Activated T-helper 2 cell treated with anti-CD3 and anti-CD28 coated beads, Interferon-gamma antibody, Interleukin-2, Interleukin-4, amounts not matched to agents 10 μg/mL and 5 μg/mL and 100 μg/mL, durations not matched to agents 14 hours and 24 hours and 36 hours (primary cell): ENCODE data around the gene LIMA1. TPM values are rescaled to one million over a fixed set of nuclear protein-coding genes. Genes with fewer than 3 reads are reported as not detected.
"Not testable (repeated sequence)": the region's sequence is repeated elsewhere in the genome, so short reads cannot be mapped to it uniquely, and the experiment has no call there.

Experiments used
- DNase-seq: peaks from one replicate; pipeline ENCODE4 v3.0.0; 2021; ENCODE audit warnings: low spot score
- H3K27ac Mint-ChIP-seq: one replicate; pipeline ENCODE4 v1.8.0; 2021; ENCODE audit warnings: mixed read lengths
- H3K27me3 Mint-ChIP-seq: one replicate; pipeline ENCODE4 v1.8.0; 2021; ENCODE audit warnings: low read depth, mixed read lengths
- H3K36me3 Mint-ChIP-seq: one replicate; pipeline ENCODE4 v1.8.0; 2021; ENCODE audit warnings: low read depth, mixed read lengths
- H3K4me1 Mint-ChIP-seq: one replicate; pipeline ENCODE4 v1.8.0; 2021; ENCODE audit warnings: low read depth, mixed read lengths
- H3K4me3 Mint-ChIP-seq: one replicate; pipeline ENCODE4 v1.8.0; 2021; ENCODE audit warnings: low read depth, mild to moderate bottlenecking, moderate library complexity, mixed read lengths
- H3K9me3 Mint-ChIP-seq: one replicate; pipeline ENCODE4 v1.8.0; 2021; ENCODE audit warnings: mixed read lengths
- intact Hi-C: fragments of 100-400 bp; cut with micrococcal nuclease; formaldehyde crosslinking; loops from one replicate; pipeline ENCODE4 v1.15.1; 2023
- total RNA-seq: library from RNA; stranded (reverse); gene quantifications from 2 replicates; pipeline ENCODE4 v1.2.3, GENCODE V29; 2022

LIMA1 gene
- total RNA-seq, 1 donor from 2014 or later: 333 TPM

DNA sequence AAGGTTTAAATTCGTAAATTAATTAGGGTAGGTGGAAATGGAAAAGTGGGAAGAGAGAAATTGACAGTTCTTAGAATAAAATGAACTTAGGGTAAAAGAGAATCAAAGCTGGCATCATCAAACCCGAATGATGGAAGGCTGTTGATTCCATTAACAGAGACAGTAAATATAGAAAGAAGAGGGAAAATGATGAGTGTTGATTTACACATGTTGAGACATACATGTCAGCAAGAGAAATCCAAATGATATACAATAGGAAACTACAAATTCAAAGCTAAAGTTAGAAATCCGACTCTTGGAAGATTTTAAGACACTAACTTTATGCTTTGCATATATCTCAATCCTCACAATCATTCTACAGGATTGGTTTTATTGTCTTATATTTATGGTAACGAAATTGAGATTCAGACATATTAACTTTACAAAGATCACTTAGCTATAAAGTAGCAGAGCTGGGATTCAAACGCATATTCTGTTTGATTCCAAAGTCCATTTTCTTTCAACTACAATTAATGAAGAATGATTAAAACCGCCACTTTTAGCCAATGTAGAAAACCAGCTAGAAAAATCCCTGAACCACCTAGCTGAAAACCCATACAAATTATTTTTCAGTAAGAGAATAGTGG is 30.2 kb downstream of the LIMA1 start:
- Mint-ChIP-seq H3K27ac (peak overlapping the region; percentile 80), H3K36me3 (peaks cover 85% of the 10 kb centered on the region), H3K4me1 (peaks cover 64% of the 10 kb centered on the region), H3K9me3 (no peaks in the 10 kb centered on the region), H3K4me3 (peak overlapping the region; percentile 62), H3K27me3 (no peaks in the 10 kb centered on the region)
- DNase-seq: no peak
- intact Hi-C loops: no loop called here

GRCh38 chr12:50251619-50252252 is 31.6 kb downstream of the LIMA1 start:
- H3K4me3 Mint-ChIP-seq: peak overlapping the region; percentile 57
- H3K36me3 Mint-ChIP-seq: peaks cover 83% of the 10 kb centered on the region
- intact Hi-C loops: no loop called here
- no peak for DNase-seq
- peak overlapping the region; percentile 76 for H3K27ac Mint-ChIP-seq
- no peaks in the 10 kb centered on the region for H3K9me3 Mint-ChIP-seq
- H3K27me3 Mint-ChIP-seq: no peaks in the 10 kb centered on the region
- H3K4me1 Mint-ChIP-seq: peaks cover 57% of the 10 kb centered on the region

GRCh38 chr12:50249464-50250182 is 33.7 kb downstream of the LIMA1 start:
- Mint-ChIP-seq H3K4me3 (peak overlapping the region; percentile 96), H3K4me1 (peaks cover 67% of the 10 kb centered on the region), H3K36me3 (peaks cover 82% of the 10 kb centered on the region), H3K27ac (peak overlapping the region; percentile 77), H3K9me3 (no peaks in the 10 kb centered on the region), H3K27me3 (no peaks in the 10 kb centered on the region)
- no peak for DNase-seq
- intact Hi-C loops: loop anchor here (10.0 kb wide), 1 partner anchor 285 kb away; no protein-coding TSS in a partner anchor

- H3K27ac Mint-ChIP-seq: peak overlapping the region; percentile 89
- intact Hi-C loops: loop anchor here (10.0 kb wide), 1 partner anchor 286 kb away; no protein-coding TSS in a partner anchor
- peaks cover 63% of the 10 kb centered on the region for H3K4me1 Mint-ChIP-seq
- peak overlapping the region; percentile 96 for H3K4me3 Mint-ChIP-seq
- peaks cover 78% of the 10 kb centered on the region for H3K36me3 Mint-ChIP-seq
- H3K9me3 Mint-ChIP-seq: no peaks in the 10 kb centered on the region
- no peak for DNase-seq
- no peaks in the 10 kb centered on the region for H3K27me3 Mint-ChIP-seq
Measured at GRCh38 chr12:50248883-50249282, 34.4 kb downstream of the LIMA1 start.

- intact Hi-C loops: loop anchor here (10.0 kb wide), 1 partner anchor 286 kb away; no protein-coding TSS in a partner anchor
- Mint-ChIP-seq H3K9me3 (no peaks in the 10 kb centered on the region), H3K4me1 (peaks cover 62% of the 10 kb centered on the region), H3K27ac (peak overlapping the region; percentile 89), H3K27me3 (no peaks in the 10 kb centered on the region), H3K36me3 (peaks cover 74% of the 10 kb centered on the region), H3K4me3 (peak overlapping the region; percentile 96)
- DNase-seq: no peak
Measured at GRCh38 chr12:50248411-50248810, 34.9 kb downstream of the LIMA1 start.

- H3K27me3 Mint-ChIP-seq, DNase-seq, H3K9me3 Mint-ChIP-seq: not testable (repeated sequence)
- intact Hi-C loops: loop anchor here (1.0 to 10.0 kb wide), 3 partner anchors 25 to 287 kb away; no protein-coding TSS in a partner anchor
- peaks cover 70% of the 10 kb centered on the region for H3K36me3 Mint-ChIP-seq
- H3K4me3 Mint-ChIP-seq: peak overlapping the region; percentile 89
- H3K27ac Mint-ChIP-seq: peak overlapping the region; percentile 71
- H3K4me1 Mint-ChIP-seq: peaks cover 62% of the 10 kb centered on the region
Measured at GRCh38 chr12:50247665-50248064, 35.7 kb downstream of the LIMA1 start.

- Mint-ChIP-seq H3K4me3 (peak overlapping the region; percentile 89), H3K4me1 (peaks cover 65% of the 10 kb centered on the region), H3K36me3 (peaks cover 73% of the 10 kb centered on the region), H3K9me3 (no peaks in the 10 kb centered on the region), H3K27ac (peak overlapping the region; percentile 89), H3K27me3 (no peaks in the 10 kb centered on the region)
- intact Hi-C loops: loop anchor here (1.0 to 10.0 kb wide), 3 partner anchors 25 to 288 kb away; no protein-coding TSS in a partner anchor
- peak; percentile 40 for DNase-seq
Measured at GRCh38 chr12:50246873-50247612, 36.3 kb downstream of the LIMA1 start.

GRCh38 chr12:50246197-50246865 is 37.0 kb downstream of the LIMA1 start:
- intact Hi-C loops: loop anchor here (10.0 kb wide), 1 partner anchor 288 kb away; no protein-coding TSS in a partner anchor
- peak overlapping the region; percentile 49 for H3K4me3 Mint-ChIP-seq
- H3K4me1 Mint-ChIP-seq: peaks cover 64% of the 10 kb centered on the region
- no peaks in the 10 kb centered on the region for H3K9me3 Mint-ChIP-seq
- H3K27me3 Mint-ChIP-seq: no peaks in the 10 kb centered on the region
- no peak for DNase-seq
- H3K36me3 Mint-ChIP-seq: peaks cover 67% of the 10 kb centered on the region
- peak overlapping the region; percentile 85 for H3K27ac Mint-ChIP-seq

DNA sequence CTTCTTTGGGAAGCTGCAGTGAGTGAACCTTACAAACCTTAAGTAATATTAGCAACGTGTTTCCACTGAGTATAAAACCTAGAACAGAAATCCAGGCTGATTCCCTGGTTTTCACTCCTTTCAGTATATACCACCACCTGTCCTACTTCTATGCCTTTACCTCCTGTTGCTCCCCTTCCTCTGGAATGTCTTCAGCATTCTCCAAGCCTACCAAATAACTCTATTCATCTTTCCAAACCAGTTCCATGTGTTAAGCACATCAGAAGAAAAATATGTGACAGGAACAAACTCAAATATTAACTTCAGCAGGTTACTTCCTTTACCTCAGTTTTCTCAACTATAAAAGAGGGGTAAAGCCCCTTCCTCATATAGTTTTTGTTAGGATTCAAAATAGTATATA is 39.8 kb downstream of the LIMA1 start:
- H3K4me1 Mint-ChIP-seq: peaks cover 61% of the 10 kb centered on the region
- peak overlapping the region; percentile 36 for H3K4me3 Mint-ChIP-seq
- peaks cover 54% of the 10 kb centered on the region for H3K36me3 Mint-ChIP-seq
- H3K9me3 Mint-ChIP-seq: no peaks in the 10 kb centered on the region
- H3K27ac Mint-ChIP-seq: peak overlapping the region; percentile 91
- H3K27me3 Mint-ChIP-seq: no peaks in the 10 kb centered on the region
- intact Hi-C loops: loop anchor here (10.0 kb wide), 1 partner anchor 291 kb away; no protein-coding TSS in a partner anchor
- no peak for DNase-seq

DNA sequence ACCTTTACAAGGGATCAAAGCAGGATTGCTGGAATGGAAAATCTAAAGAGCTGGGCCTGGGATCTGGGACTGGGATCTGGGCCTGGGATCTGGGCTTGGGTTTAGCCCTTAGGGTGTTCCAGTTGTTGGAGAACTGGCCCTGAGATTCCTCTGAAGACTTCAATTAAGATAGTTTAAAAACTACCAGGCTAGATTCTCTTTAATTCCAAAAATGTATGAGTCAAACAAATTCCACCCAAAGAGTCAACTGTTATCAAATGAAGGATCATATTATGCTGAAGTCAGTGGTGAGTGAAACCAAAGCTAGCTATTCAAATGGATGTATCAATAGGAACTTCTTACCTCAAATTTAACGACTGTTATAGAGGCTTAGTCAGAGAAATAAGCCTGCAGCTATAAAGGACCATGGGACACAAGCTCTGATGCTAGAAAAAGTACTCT is 40.5 kb downstream of the LIMA1 start:
- no peaks in the 10 kb centered on the region for H3K27me3 Mint-ChIP-seq
- intact Hi-C loops: loop anchor here (10.0 kb wide), 1 partner anchor 292 kb away; no protein-coding TSS in a partner anchor
- no peak for DNase-seq
- peaks cover 59% of the 10 kb centered on the region for H3K4me1 Mint-ChIP-seq
- peaks cover 46% of the 10 kb centered on the region for H3K36me3 Mint-ChIP-seq
- H3K9me3 Mint-ChIP-seq: no peaks in the 10 kb centered on the region
- peak overlapping the region; percentile 91 for H3K27ac Mint-ChIP-seq
- peak overlapping the region; percentile 32 for H3K4me3 Mint-ChIP-seq

DNA sequence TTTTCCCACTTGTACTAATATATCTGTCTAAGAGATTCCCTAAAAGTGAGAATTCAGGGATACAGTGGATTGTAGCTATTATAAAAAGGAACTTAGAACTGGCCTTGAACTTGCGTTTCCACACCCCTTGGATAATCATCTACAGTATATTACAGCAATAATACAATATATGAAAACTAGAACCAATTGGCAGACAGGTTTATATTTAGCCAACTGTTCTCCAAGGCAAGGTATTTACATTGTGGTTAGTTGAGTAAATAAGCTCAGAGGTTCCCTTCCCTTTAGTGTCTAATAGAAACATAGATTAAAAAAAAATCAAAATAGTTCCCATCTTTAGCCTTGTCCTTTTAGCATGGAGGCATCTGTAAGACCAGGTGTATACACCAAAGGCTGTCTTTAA is 42.1 kb downstream of the LIMA1 start:
- Mint-ChIP-seq H3K36me3 (peaks cover 41% of the 10 kb centered on the region), H3K27me3 (no peaks in the 10 kb centered on the region), H3K4me1 (peaks cover 51% of the 10 kb centered on the region), H3K4me3 (no peak overlapping the region), H3K9me3 (no peaks in the 10 kb centered on the region), H3K27ac (no peak overlapping the region)
- DNase-seq: no peak
- intact Hi-C loops: loop anchor here (10.0 kb wide), 1 partner anchor 294 kb away; no protein-coding TSS in a partner anchor

- intact Hi-C loops: loop anchor here (10.0 kb wide), 1 partner anchor 294 kb away; no protein-coding TSS in a partner anchor
- no peaks in the 10 kb centered on the region for H3K27me3 Mint-ChIP-seq
- no peaks in the 10 kb centered on the region for H3K9me3 Mint-ChIP-seq
- H3K36me3 Mint-ChIP-seq: peaks cover 41% of the 10 kb centered on the region
- H3K4me3 Mint-ChIP-seq: no peak overlapping the region
- no peak for DNase-seq
- H3K4me1 Mint-ChIP-seq: peaks cover 49% of the 10 kb centered on the region
- peak overlapping the region; percentile 2 for H3K27ac Mint-ChIP-seq
Measured at GRCh38 chr12:50240792-50241114, 42.6 kb downstream of the LIMA1 start.
